ENCODE measurements around the gene CNTN1. TPM values are rescaled to one million over a fixed set of nuclear protein-coding genes. Genes with fewer than 3 reads are reported as not detected.

Gene CNTN1
- total RNA-seq, 3 donors from 2014 or later (not counting 1 experiment from before 2014, with no cell fraction given), result not detected

DNA sequence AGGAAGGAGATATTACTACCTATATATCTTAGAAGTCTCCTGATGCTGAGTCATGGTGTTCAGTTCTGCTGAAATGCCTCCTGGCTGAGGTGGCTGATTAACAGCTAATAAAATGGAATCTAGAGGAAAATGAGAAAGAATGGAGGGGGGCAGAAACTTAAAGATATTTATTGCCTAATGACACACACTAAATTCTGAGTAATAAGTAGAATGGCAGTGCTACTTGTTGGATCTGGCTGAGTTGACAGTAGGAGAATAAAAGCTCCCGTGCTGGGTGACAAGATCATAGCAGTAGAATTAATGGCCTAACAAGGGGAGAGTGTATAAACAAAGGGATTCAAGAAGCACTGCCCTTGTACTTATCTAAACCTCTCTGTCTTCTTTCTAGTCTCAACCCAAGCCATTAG is 137.5 kb downstream of the CNTN1 start:
- no peaks in the 10 kb centered on the region for H3K9me3 ChIP-seq (ENCODE audit: control insufficient read depth, insufficient read depth, low read length)
- intact Hi-C loops (cut with micrococcal nuclease), result no loop called here
- H3K36me3 ChIP-seq (ENCODE audit: control insufficient read depth, insufficient read depth, low read length), result no peaks in the 10 kb centered on the region
- H3K27me3 Mint-ChIP-seq (ENCODE audit: low read depth in 2 of 2), result no peaks in the 10 kb centered on the region
- no peak overlapping the region for H3K27ac Mint-ChIP-seq
- H3K4me3 Mint-ChIP-seq, result no peak overlapping the region
- ATAC-seq (no peak), DNase-seq (no peak)
- H3K36me3 Mint-ChIP-seq, result no peaks in the 10 kb centered on the region
- H3K4me1 ChIP-seq (ENCODE audit: control insufficient read depth, insufficient read depth, low read length), result no peaks in the 10 kb centered on the region
- TF ChIP-seq, protein P1, sequence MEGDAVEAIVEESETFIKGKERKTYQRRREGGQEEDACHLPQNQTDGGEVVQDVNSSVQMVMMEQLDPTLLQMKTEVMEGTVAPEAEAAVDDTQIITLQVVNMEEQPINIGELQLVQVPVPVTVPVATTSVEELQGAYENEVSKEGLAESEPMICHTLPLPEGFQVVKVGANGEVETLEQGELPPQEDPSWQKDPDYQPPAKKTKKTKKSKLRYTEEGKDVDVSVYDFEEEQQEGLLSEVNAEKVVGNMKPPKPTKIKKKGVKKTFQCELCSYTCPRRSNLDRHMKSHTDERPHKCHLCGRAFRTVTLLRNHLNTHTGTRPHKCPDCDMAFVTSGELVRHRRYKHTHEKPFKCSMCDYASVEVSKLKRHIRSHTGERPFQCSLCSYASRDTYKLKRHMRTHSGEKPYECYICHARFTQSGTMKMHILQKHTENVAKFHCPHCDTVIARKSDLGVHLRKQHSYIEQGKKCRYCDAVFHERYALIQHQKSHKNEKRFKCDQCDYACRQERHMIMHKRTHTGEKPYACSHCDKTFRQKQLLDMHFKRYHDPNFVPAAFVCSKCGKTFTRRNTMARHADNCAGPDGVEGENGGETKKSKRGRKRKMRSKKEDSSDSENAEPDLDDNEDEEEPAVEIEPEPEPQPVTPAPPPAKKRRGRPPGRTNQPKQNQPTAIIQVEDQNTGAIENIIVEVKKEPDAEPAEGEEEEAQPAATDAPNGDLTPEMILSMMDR (IDR thresholded peaks at IDR 0.05), result no peak
- H3K27ac ChIP-seq (ENCODE audit: low read length), result no peak overlapping the region
- no peaks in the 10 kb centered on the region for H3K4me1 Mint-ChIP-seq
- 18% methylated on average over 1 of the region's 1 CpG for WGBS (ENCODE audit: insufficient coverage)
- H3K4me3 ChIP-seq (ENCODE audit: low read length), result no peak overlapping the region
- peaks cover 7 to 14% of the 10 kb centered on the region in 2 donors for H3K9me3 Mint-ChIP-seq
- no peaks in the 10 kb centered on the region for H3K27me3 ChIP-seq (ENCODE audit: control insufficient read depth, insufficient read depth, low read length)

DNA sequence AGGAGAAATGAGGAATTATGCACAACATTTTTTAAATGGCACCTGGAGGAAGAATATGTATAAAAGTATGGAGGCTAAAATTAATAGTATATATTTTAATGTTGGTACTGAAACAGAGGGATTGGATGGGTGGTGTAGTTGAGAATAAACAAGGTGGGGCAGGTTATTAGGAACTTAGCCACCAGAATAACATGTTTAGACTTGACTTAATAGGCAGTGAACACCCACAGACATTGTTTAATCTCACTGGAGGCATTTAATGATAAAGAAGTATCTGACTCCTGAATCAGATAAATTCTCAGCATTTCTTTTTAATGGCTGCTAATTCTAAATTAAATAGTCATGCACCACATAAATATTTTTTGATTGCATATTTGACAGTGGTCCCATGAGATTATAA is 139.7 kb downstream of the CNTN1 start:
- TF ChIP-seq, protein P1 (IDR thresholded peaks at IDR 0.05), result no peak
- Mint-ChIP-seq H3K27me3 (ENCODE audit: low read depth in 2 of 2) (no peaks in the 10 kb centered on the region), H3K9me3 (peaks cover 5 to 10% of the 10 kb centered on the region in 2 donors), H3K36me3 (no peaks in the 10 kb centered on the region), H3K27ac (no peak overlapping the region), H3K4me3 (no peak overlapping the region), H3K4me1 (no peaks in the 10 kb centered on the region)
- Histone ChIP-seq H3K4me1 (ENCODE audit: control insufficient read depth, insufficient read depth, low read length) (no peaks in the 10 kb centered on the region), H3K9me3 (ENCODE audit: control insufficient read depth, insufficient read depth, low read length) (no peaks in the 10 kb centered on the region), H3K27ac (ENCODE audit: low read length) (no peak overlapping the region), H3K27me3 (ENCODE audit: control insufficient read depth, insufficient read depth, low read length) (no peaks in the 10 kb centered on the region), H3K36me3 (ENCODE audit: control insufficient read depth, insufficient read depth, low read length) (no peaks in the 10 kb centered on the region), H3K4me3 (ENCODE audit: low read length) (no peak overlapping the region)
- no peak for ATAC-seq
- intact Hi-C loops (cut with micrococcal nuclease), result no loop called here
- no peak for DNase-seq

DNA sequence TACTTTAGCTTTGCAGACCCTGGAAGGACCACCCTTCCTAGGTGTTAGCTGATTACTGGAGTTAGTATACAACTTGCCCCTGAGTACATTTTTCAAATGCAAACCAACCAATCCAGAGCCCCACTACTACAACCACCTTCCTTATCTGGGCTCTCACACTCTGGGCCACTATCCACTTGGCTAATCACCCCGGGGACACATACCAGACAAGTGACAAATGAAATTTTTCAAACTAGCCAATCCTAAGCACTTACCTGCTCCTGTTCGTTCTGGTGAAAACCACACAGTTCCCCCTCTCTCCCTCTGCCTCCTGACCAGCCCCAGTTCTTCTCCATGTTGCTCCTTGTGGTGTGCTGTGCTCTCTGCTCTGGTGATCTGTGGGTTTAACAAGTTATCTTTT is 140.4 kb downstream of the CNTN1 start:
- ATAC-seq, result no peak
- WGBS (ENCODE audit: insufficient coverage), result 76% methylated on average over 2 of the region's 2 CpGs
- Mint-ChIP-seq H3K9me3 (peaks cover 5 to 10% of the 10 kb centered on the region in 2 donors), H3K4me3 (no peak overlapping the region), H3K27me3 (ENCODE audit: low read depth in 2 of 2) (no peaks in the 10 kb centered on the region), H3K27ac (no peak overlapping the region), H3K36me3 (no peaks in the 10 kb centered on the region), H3K4me1 (no peaks in the 10 kb centered on the region)
- TF ChIP-seq, protein P1 (IDR thresholded peaks at IDR 0.05), result no peak
- intact Hi-C loops (cut with micrococcal nuclease), result no loop called here
- H3K9me3 ChIP-seq (ENCODE audit: control insufficient read depth, insufficient read depth, low read length), result peaks cover 5% of the 10 kb centered on the region
- no peak overlapping the region for H3K27ac ChIP-seq (ENCODE audit: low read length)
- no peak for DNase-seq
- no peak overlapping the region for H3K4me3 ChIP-seq (ENCODE audit: low read length)
- no peaks in the 10 kb centered on the region for H3K27me3 ChIP-seq (ENCODE audit: control insufficient read depth, insufficient read depth, low read length)
- H3K36me3 ChIP-seq (ENCODE audit: control insufficient read depth, insufficient read depth, low read length), result no peaks in the 10 kb centered on the region
- no peaks in the 10 kb centered on the region for H3K4me1 ChIP-seq (ENCODE audit: control insufficient read depth, insufficient read depth, low read length)

DNA sequence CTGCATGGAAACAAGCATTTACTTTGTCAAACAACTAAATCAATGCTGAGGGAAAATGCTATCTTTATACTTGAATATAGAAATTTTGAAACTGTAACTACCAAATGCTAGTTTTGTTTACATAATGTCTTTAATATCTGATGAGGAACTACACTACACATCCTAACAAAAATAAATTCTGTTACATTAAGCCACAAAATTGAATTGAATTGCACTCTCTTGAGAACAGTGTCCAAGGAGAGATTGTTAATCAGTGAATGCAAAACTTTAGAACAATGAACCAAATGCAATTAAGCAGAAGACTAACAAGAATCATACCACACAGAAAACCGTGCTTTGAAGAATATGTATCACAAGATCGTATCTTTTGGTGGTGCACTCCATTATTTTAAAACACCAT is 141.6 kb downstream of the CNTN1 start:
- Histone ChIP-seq H3K36me3 (ENCODE audit: control insufficient read depth, insufficient read depth, low read length) (no peaks in the 10 kb centered on the region), H3K4me1 (ENCODE audit: control insufficient read depth, insufficient read depth, low read length) (no peaks in the 10 kb centered on the region), H3K9me3 (ENCODE audit: control insufficient read depth, insufficient read depth, low read length) (peaks cover 12% of the 10 kb centered on the region), H3K27me3 (ENCODE audit: control insufficient read depth, insufficient read depth, low read length) (no peaks in the 10 kb centered on the region), H3K4me3 (ENCODE audit: low read length) (no peak overlapping the region), H3K27ac (ENCODE audit: low read length) (no peak overlapping the region)
- H3K4me1 Mint-ChIP-seq, result no peaks in the 10 kb centered on the region
- peaks cover 11 to 14% of the 10 kb centered on the region in 2 donors for H3K9me3 Mint-ChIP-seq
- TF ChIP-seq, protein P1 (IDR thresholded peaks at IDR 0.05), result no peak
- H3K4me3 Mint-ChIP-seq, result no peak overlapping the region
- intact Hi-C loops (cut with micrococcal nuclease), result no loop called here
- no peak for ATAC-seq
- H3K27me3 Mint-ChIP-seq (ENCODE audit: low read depth in 2 of 2), result no peaks in the 10 kb centered on the region
- 93% methylated on average over 2 of the region's 2 CpGs for WGBS (ENCODE audit: insufficient coverage)
- H3K27ac Mint-ChIP-seq, result no peak overlapping the region
- H3K36me3 Mint-ChIP-seq, result peaks cover 6% of the 10 kb centered on the region
- DNase-seq, result no peak
